ENCODE results near the gene CLCNKB.
"Not testable (repeated sequence)": the region's sequence is repeated elsewhere in the genome, so short reads cannot be mapped to it uniquely, and the experiment has no call there.

The CLCNKB gene

GRCh38 chr1:16061266-16061665 lies 17.7 kb downstream of the CLCNKB start:
- no peak for DNase-seq (ENCODE audit: low spot score)

- not testable (repeated sequence) for DNase-seq (ENCODE audit: low spot score)
Measured at GRCh38 chr1:16061989-16062686, 18.6 kb downstream of the CLCNKB start.

DNA sequence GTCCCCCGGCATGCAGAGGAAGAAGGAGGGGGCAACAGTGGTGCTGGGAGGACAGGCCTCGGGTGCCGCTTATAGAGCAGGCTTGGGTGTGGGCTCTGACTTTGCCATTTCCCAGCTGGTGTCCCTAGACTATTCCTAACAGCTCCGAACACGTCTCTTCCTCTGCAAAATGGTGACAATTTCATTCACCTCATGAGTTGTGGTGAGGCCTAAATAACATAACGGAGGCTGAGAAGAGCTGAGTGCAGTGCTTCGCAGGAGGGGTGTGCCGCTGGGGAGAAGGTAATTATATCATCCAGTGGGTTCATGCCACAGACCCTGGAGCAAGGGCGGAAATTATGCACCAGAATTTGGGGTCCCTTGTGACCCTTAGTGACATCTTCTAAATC lies 19.1 kb downstream of the CLCNKB start:
- not testable (repeated sequence) for DNase-seq (ENCODE audit: low spot score)

GRCh38 chr1:16063226-16063829 lies 19.7 kb downstream of the CLCNKB start:
- DNase-seq (ENCODE audit: low spot score): no peak

GRCh38 chr1:16063921-16064320 lies 20.3 kb downstream of the CLCNKB start:
- DNase-seq (ENCODE audit: low spot score): no peak

- no peak for DNase-seq (ENCODE audit: low spot score)
Measured at GRCh38 chr1:16064536-16065268, 21.1 kb downstream of the CLCNKB start.

GRCh38 chr1:16065269-16065576 lies 21.6 kb downstream of the CLCNKB start:
- no peak for DNase-seq (ENCODE audit: low spot score)

DNA sequence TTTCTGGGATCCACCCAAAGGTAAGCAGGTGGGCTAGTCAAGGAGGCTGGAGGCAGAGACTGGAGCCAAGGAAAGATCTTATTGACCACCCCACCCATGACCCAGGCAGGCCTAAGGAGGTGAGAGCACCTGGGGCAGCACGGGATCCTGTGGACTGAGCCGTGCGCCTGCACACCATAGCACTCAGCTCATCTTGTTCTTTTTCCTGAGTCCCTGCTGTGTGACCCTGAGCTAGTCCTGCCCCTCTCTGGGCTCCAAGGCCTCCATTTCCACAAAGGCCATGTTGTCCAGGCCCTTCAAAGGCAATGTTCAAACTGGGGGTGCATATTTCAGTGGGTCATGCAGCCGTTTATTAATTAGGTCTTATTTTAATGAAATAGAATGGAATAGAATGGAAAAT lies 22.7 kb downstream of the CLCNKB start:
- no peak for DNase-seq (ENCODE audit: low spot score)

DNA sequence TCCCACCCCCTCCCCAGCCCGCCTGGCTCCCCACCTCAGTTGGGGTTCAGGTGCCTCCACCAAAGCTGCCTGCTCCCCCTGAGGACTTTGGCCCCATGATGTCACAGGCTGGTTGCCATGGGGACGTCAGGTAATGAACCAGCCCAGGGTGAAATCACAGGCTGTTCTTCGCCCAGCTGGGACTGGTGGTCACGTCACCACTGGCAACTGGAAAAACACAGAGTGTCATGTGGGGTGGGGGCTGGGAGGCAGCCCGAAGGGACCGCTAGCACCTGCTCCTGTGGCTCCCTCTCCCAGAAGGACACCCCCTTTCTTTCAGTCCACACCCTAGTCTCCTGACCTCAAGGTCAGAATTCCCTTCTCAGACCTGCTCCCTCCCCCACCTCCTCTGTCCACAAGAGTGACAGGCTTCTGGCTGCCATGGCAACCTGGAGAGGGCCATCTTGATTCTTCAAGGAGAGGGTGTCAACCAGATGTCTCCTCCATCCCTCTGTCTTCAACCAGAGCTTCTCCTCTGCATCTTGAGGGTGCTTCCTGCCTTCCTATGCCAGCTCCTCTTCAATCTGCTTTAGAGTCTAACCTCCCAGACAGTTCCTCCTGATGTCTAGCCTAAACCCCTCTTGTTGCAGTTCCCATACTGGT lies 23.7 kb downstream of the CLCNKB start:
- DNase-seq (ENCODE audit: low spot score): peak; percentile 87

DNA sequence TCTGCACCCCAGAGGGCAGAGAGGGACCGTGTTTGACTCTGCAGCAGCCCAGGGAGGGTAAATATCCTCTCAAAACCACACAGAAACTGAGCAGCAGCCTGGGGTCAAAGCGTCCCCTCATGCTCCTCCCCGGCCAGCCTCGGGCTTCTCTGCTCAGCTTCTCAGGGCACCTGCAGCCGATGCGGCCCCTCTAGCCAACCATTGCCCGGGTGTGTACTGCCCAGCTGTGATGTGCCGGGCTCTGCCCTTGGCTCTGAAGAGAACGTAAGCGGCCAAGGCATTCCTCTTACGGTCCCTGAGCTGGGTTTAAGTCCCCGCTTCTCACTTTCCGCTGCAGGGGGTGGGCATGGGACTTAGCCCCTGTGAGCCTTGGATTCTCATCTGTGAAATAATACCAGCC lies 24.4 kb downstream of the CLCNKB start:
- no peak for DNase-seq (ENCODE audit: low spot score)

DNA sequence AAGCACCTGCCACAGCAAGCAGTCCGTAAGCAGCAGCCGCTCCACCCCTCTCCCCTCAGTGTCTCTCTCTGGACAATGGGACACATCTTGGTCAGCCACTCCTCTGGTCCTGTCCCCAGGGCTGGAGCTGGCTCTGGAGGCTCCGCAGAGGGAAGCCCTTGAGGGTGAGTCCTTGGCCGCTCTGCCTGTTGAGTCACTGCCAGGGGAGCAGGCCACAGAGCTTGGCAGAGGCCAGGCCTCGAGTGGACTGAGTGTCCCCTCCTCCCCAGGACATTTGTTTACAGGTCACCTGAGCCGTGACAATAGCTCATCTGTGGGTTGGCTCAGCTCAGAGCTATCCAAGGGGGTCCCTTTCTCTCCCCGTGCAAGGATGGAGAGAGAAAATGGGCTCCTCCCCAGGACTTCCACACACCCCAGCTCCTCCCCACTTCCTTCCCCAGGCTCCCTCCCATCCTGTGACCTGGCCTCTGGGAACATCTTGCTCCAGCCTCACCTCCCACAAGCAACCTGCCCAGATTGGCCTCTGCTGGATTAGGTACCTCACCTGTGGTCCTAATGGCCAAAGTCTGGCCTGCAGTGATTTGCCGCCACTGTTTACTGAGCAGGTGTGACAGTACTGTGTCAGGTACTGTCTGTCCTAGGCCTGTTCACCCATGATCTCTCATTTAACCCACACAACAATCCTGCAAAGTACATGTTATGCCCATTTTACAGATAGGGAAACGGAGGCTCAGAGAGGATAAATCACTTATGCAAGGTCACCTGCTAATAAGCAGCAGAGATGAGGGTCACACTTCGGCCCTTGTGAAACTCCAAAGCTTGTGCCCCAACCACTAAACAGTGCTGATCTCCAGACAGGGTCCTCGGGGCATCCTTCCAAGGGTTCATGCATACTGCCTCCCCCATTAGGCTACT lies 25.0 kb downstream of the CLCNKB start:
- peak; percentile 74 for DNase-seq (ENCODE audit: low spot score)

DNA sequence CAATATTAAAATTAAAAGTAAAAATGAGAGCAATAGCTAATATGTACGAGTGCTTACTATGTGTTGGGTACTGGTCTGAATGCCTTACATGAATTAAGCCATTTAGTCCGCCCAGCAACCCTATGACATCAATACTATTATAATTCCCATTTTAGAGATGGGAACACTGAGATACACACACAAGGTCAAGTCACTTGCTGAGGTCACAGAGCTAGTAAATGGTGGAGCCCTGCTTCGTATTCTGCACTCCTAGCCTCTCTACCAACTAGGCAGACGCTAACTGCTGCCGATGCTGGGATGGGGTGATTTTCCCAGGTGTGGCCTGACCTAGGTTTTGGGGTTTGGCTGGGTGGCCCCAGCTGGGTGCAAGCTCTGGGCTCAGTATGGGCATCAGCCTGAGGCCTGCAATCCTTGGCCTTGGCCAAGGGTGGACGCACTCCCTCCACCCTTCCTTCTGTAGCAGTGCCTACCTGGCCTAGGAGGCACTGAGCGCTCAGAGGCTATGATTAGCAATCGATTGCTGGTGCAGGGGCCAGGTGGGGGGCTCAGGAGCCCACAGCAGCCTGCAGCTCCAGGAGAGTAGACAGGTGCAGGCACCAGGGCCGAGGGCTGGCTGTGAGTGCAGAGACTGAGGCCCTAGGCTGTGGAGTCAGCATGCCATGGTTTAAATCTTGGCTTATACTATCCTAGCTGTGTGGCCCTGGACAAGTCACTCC lies 27.2 kb downstream of the CLCNKB start:
- DNase-seq (ENCODE audit: low spot score): no peak

DNA sequence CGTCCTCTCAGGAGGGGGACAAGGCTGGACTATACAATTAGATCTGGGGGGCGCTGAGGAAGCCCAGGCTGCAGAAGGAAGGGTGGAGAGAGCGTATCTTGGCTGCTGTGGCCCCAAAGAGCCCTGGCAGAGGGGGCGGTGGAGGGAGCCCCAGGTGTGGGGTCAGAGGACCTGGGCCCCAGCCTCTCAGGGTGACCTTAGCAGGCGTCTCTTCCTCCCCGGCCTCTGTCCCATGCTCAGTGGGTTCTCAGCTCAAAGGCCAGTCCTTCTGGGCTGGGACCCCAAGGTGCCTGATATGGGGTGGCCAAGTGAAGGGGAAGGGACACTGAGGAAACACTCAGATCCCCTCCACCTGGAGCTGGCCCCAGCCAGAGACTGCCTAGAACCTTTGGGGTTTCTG lies 28.0 kb downstream of the CLCNKB start:
- no peak for DNase-seq (ENCODE audit: low spot score)

DNA sequence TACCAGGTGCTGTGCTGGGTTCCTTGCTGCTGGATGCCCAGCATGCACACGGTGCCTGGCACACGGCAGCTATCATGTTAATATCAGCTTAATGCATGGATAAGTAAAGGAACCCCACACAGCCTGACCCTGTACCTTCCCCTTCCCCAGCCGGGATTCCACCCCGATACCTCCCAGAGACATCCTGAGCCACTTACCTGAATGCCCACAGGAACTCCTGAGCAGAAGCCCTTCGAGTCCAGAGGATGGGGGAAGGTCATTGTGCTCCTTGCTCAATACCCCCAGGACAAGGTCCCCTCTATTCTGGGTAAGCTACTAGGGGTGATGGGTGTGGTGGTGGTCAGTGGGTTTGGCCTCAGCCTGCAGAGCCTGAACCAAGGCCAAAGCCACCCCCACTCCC lies 28.5 kb downstream of the CLCNKB start:
- no peak for DNase-seq (ENCODE audit: low spot score)

DNA sequence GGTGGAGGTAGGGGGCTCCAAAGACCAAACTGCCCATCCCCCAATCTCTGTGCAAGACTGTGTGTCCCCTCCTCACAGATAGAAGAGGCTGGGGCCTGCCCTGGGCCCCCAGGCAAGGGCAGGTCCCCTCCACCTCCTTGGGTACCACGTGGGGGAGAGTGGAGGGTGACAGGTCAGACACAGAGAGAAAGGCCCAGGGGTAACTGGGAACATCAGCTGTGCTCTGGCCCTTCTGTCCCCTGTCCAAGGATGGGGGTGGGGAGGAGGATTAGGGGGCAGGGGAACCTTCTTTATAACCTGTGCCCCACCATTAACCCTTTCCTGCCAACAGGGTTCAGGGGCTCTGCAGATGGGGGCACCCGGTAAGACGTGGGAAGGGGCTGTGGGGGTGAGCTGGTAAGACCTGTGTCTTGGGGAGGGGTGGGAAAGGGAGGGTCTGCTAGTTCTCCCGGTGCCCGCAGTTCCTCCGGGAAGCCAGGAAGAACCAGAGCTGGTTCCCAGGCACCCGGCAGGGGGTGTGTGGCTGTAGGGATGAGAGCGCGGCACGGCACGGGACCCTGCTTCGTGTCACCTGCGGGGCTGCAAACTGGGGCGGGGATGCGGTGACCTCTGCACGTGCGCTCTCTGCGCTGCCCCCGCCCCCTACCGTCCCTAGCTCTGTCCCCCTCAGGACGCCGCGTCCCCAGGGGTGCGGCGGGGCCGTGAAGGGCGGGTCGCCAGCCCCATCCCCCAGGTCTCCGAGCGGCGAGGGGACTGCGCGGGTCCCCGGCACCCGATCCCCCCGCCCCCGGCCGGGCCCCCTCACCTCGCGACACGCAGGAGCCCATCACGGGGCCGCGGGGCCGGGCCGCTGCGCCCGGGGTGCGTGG lies 29.3 kb downstream of the CLCNKB start:
- no peak for DNase-seq (ENCODE audit: low spot score)

- peak; percentile 53 for DNase-seq (ENCODE audit: low spot score)
Measured at GRCh38 chr1:16073490-16074119, 30.0 kb downstream of the CLCNKB start, which contains the start of gene FAM131C. Gene FAM131C, minus strand, starts transcription at chr1:16073651. Its CDS starts 209 bp downstream, at chr1:16073442.

DNA sequence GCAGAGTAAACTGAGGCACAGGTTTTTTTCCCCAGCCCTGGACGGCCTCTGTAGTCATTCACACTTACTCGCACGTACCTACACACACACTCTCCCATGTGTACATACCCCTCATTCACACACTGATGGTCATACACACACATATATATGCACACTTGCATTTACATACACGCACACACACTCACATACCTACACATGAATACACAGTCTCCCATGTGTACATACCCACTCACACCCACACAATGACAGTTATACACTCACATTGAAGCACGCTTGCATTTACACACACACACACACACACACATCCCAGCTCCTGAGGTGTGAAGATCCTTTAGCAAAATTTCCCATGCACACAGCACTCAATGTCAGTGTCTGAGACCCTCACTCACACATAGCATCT lies 30.6 kb downstream of the CLCNKB start:
- no peak for DNase-seq (ENCODE audit: low spot score)

- DNase-seq (ENCODE audit: low spot score): peak; percentile 69
Measured at GRCh38 chr1:16075337-16076030, 31.9 kb downstream of the CLCNKB start.

Measured in kidney tubule cell (primary cell).